Testis (tissue), 2 donors: ENCODE measurements around the gene PDIA3.

ENCODE experiments used
- CTCF ChIP-seq, 3 experiments: fragments of 450-650 bp in 2 of 3; fragments of 200-600 bp in 1 of 3; sonication (generic) in 1 of 3; IDR thresholded peaks; one replicate each; pipeline ENCODE4 v1.5.1; 2016 to 2019; ENCODE audit warnings: antibody characterized with exemption in 3 of 3, mild to moderate bottlenecking in 2 of 3, moderate library complexity in 1 of 3
- POLR2A ChIP-seq: fragments of 450-650 bp; IDR thresholded peaks from one replicate; pipeline ENCODE4 v1.6.1; 2017; ENCODE audit warnings: antibody characterized with exemption, mild to moderate bottlenecking, moderate library complexity

- TF ChIP-seq CTCF (IDR thresholded peaks at IDR 0.05) (no peak), POLR2A (no peak)
These were observed 53.7 kb downstream of the PDIA3 start, which contains the start of gene SERINC4 for GRCh38 chr15:43799945-43800285.
